ENCODE results near the gene ZSCAN1. TPM values are rescaled to one million over a fixed set of nuclear protein-coding genes. Genes with fewer than 3 reads are reported as not detected.

ZSCAN1 gene
- total RNA-seq, 4 donors from 2014 or later = not detected

GRCh38 chr19:58054901-58055874, 21.4 kb downstream of the ZSCAN1 start:
- no peak for DNase-seq (ENCODE audit: extremely low spot score)

DNA sequence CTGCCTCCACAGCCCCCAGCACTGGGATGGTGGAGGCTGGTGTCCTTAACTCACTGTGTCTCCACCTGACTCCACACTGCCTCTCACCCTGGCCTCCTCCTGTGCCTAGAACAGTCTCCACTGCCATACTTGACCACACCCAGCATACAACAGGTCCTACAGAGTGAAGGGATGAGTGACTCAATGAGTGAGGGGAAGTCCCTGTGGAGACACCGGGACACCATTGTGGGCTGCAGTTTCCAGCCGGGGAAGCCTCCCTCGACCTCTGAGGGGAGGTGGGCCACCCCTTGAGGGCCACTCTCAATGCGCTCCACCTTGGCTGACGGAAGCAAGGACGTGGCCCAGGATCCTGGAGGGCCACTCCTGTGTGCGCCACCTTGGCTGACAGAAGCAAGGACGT, 22.4 kb downstream of the ZSCAN1 start:
- no peak for DNase-seq (ENCODE audit: extremely low spot score)
- intact Hi-C loops (cut with DNase I) = no loop called here
- 95% methylated on average over 8 of the region's 8 CpGs for WGBS
- H3K27me3 ChIP-seq = peaks cover 0 to 3% (median 0%) of the 10 kb centered on the region in 4 donors
- H3K9me3 ChIP-seq = peaks cover 0 to 43% (median 10%) of the 10 kb centered on the region in 4 donors
- TF ChIP-seq CTCF (IDR thresholded peaks at IDR 0.05) = no peak
- TF ChIP-seq EP300 (IDR thresholded peaks at IDR 0.05) = no peak
- TF ChIP-seq POLR2A (IDR thresholded peaks at IDR 0.05; ENCODE audit: low read depth) = no peak
- no peak for TF ChIP-seq POLR2AphosphoS5 (IDR thresholded peaks at IDR 0.05)
- H3K27ac ChIP-seq (replicated peaks in 1 of 4) = no peak overlapping the region
- no peak overlapping the region for H3K4me3 ChIP-seq
- H3K36me3 ChIP-seq = no peaks in the 10 kb centered on the region
- peaks cover 14 to 28% (median 19%) of the 10 kb centered on the region in 4 donors for H3K4me1 ChIP-seq

More at GRCh38 chr19:58054901-58055874, 21.4 kb downstream of the ZSCAN1 start:
- peaks cover 0 to 46% (median 11%) of the 10 kb centered on the region in 4 donors for H3K9me3 ChIP-seq
- intact Hi-C loops (cut with DNase I) = no loop called here
- peaks cover 0 to 3% (median 0%) of the 10 kb centered on the region in 4 donors for H3K27me3 ChIP-seq
- WGBS = 35% methylated on average over 37 of the region's 37 CpGs
- peak in 2 of 3 experiments; percentile 13 to 14 for TF ChIP-seq CTCF (IDR thresholded peaks at IDR 0.05)
- TF ChIP-seq POLR2AphosphoS5 (IDR thresholded peaks at IDR 0.05) = no peak
- H3K4me3 ChIP-seq = peak overlapping the region; percentile 47 to 58 (median 49)
- H3K27ac ChIP-seq (replicated peaks in 1 of 4) = peak overlapping the region; percentile 58 to 74 (median 70)
- no peaks in the 10 kb centered on the region for H3K36me3 ChIP-seq
- H3K4me1 ChIP-seq = peaks cover 13 to 25% (median 19%) of the 10 kb centered on the region in 4 donors

DNA sequence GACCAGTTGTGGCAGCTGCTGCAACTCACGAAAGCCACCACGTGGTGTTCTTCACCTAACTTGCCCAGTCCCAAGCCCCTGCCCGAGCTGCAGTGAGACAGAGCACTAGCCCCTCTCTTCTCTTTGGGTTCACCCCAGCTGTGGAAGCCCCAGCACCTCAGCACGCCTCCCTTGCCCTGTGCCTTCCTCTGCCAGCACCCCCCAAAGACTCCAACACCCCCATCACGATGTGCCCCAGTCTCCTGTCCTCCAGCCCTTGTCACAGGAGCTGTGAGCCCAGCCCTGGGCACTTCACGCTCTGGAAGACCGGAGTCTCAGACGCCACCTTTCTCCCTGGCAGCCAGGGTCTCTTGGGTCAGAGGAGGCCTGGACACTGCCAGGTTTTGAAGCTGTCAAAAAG, 23.0 kb downstream of the ZSCAN1 start:
- Histone ChIP-seq H3K27ac (replicated peaks in 1 of 4) (no peak overlapping the region), H3K9me3 (peaks cover 0 to 42% (median 10%) of the 10 kb centered on the region in 4 donors), H3K4me3 (no peak overlapping the region), H3K4me1 (peaks cover 14 to 28% (median 19%) of the 10 kb centered on the region in 4 donors), H3K36me3 (no peaks in the 10 kb centered on the region), H3K27me3 (peaks cover 0 to 3% (median 0%) of the 10 kb centered on the region in 4 donors)
- intact Hi-C loops (cut with DNase I) = no loop called here
- DNase-seq (ENCODE audit: extremely low spot score) = no peak
- TF ChIP-seq EP300 (IDR thresholded peaks at IDR 0.05) (no peak), POLR2AphosphoS5 (IDR thresholded peaks at IDR 0.05) (no peak), CTCF (IDR thresholded peaks at IDR 0.05) (no peak), POLR2A (IDR thresholded peaks at IDR 0.05; ENCODE audit: low read depth) (no peak)
- 94% methylated on average over 8 of the region's 8 CpGs for WGBS

DNA sequence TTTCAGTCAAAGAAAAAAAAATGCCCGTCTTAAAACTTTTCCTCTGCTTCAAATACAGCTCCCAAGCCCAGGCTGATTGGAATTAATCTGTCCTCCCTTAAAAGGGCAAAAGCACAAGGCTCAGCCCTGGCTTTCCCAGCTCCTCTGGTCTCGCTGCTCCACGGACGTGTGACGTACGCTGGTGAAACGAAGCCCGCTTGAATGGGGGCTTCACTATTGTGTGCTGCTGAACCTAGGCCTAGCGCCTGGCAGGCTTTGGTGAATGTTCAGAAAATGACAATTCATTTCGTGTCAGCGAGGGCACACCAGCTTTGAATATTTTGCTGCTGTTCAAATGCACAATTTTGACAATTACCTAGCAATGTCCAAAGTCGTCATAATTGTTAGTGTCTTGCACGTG, 24.6 kb downstream of the ZSCAN1 start:
- Histone ChIP-seq H3K4me1 (peaks cover 14 to 28% (median 19%) of the 10 kb centered on the region in 4 donors), H3K27me3 (peaks cover 0 to 3% (median 0%) of the 10 kb centered on the region in 4 donors), H3K9me3 (peaks cover 0 to 34% (median 15%) of the 10 kb centered on the region in 4 donors), H3K4me3 (peak overlapping the region; percentile 63 to 80 (median 72)), H3K27ac (replicated peaks in 1 of 4) (peak overlapping the region; percentile 93 to 94 (median 93)), H3K36me3 (peaks cover 1 to 12% (median 5%) of the 10 kb centered on the region in 4 donors)
- TF ChIP-seq EP300 (IDR thresholded peaks at IDR 0.05) (no peak), POLR2A (IDR thresholded peaks at IDR 0.05; ENCODE audit: low read depth) (no peak), CTCF (IDR thresholded peaks at IDR 0.05) (no peak), POLR2AphosphoS5 (IDR thresholded peaks at IDR 0.05) (no peak)
- no peak for DNase-seq (ENCODE audit: extremely low spot score)
- intact Hi-C loops (cut with DNase I) = no loop called here
- 74% methylated on average over 13 of the region's 13 CpGs for WGBS
